Endothelial cell of umbilical vein (primary cell): ENCODE data around the gene DOCK4. TPM values are rescaled to one million over a fixed set of nuclear protein-coding genes. Genes with fewer than 3 reads are reported as not detected.
A peak's percentile ranks its signal among the peaks of the same experiment; 100 is the strongest.

Experiments
- BruUV-seq: library from RNA; stranded (reverse); fragments of 400-500 nt; replicated peaks from 2 replicates; lab custom pipeline; 2021; lab: Mats Ljungman, UMichigan
- CTCF ChIA-PET: fragments of 300-600, 350-600 bp; sonication (Branson Sonifier 250); formaldehyde crosslinking; loops from one replicate; lab custom pipeline; 2021; ENCODE audit warnings: antibody characterized with exemption, inconsistent platforms; lab: Charles Lee
- POLR2A ChIA-PET: fragments of 300-600, 350-600 bp; sonication (Branson Sonifier 250); formaldehyde crosslinking; loops from one replicate; lab custom pipeline; 2021; ENCODE audit warnings: antibody characterized with exemption, inconsistent platforms; lab: Charles Lee
- DNase-seq: peaks from one replicate; pipeline ENCODE4 v3.0.0-alpha.2; 2011; ENCODE audit warnings: low read depth, low spot score
- FAIRE-seq: peaks from 2 replicates; lab custom pipeline; 2011; peaks lifted over from hg19 to GRCh38; lab: Jason Lieb, UNC
- H2AFZ ChIP-seq: 2 replicates; pipeline ENCODE4 v1.6.0; 2012; ENCODE audit warnings: low read depth, low read length, control low read depth, inconsistent platforms
- H3K27ac ChIP-seq: 2 replicates; pipeline ENCODE4 v1.5.1; 2011; ENCODE audit warnings: low read depth, mild to moderate bottlenecking, control low read depth, low read length, moderate library complexity; ENCODE audit not compliant: insufficient read depth
- H3K27me3 ChIP-seq, 2 experiments: 2 replicates each; pipeline versions ENCODE4 v1.6.0 to v1.6.1; 2011; ENCODE audit warnings: low read length in 2 of 2, mixed read lengths in 1 of 2; ENCODE audit not compliant: control insufficient read depth in 2 of 2, insufficient read depth in 2 of 2
- H3K36me3 ChIP-seq, 2 experiments: 2 replicates in 1 of 2; 3 replicates in 1 of 2; pipeline ENCODE4 v1.5.1; 2011; ENCODE audit warnings: low read length in 2 of 2, mild to moderate bottlenecking in 1 of 2, moderate library complexity in 1 of 2; ENCODE audit not compliant: control insufficient read depth in 2 of 2, insufficient read depth in 2 of 2; ENCODE audit errors: extremely low read depth in 1 of 2
- H3K4me1 ChIP-seq: 3 replicates; pipeline ENCODE4 v1.5.1; 2011; ENCODE audit warnings: mild to moderate bottlenecking, low read length; ENCODE audit not compliant: control insufficient read depth, insufficient read depth; ENCODE audit errors: extremely low read depth
- H3K4me2 ChIP-seq: 2 replicates; pipeline ENCODE4 v1.6.1; 2011; ENCODE audit warnings: low read length, control low read depth, mixed read lengths; ENCODE audit not compliant: insufficient read depth
- H3K4me3 ChIP-seq, 3 experiments: fragments of 200-600 bp in 1 of 3; sonication (generic), shearing (Covaris generic) in 1 of 3; replicated peaks in 1 of 3; 2 replicates each; pipeline ENCODE4 v1.5.1; 2011 to 2016; ENCODE audit warnings: control low read depth in 3 of 3, low read length in 3 of 3, mild to moderate bottlenecking in 2 of 3, inconsistent platforms in 1 of 3, low read depth in 1 of 3, moderate library complexity in 1 of 3; ENCODE audit not compliant: insufficient read depth in 1 of 3
- H3K79me2 ChIP-seq: 2 replicates; pipeline ENCODE4 v1.6.0; 2012; ENCODE audit warnings: low read length, inconsistent platforms; ENCODE audit not compliant: control insufficient read depth, insufficient read depth
- H3K9ac ChIP-seq: replicated peaks from 2 replicates; pipeline ENCODE3; 2011; ENCODE audit warnings: low read length, control low read depth; ENCODE audit not compliant: insufficient read depth; ENCODE audit errors: extremely low read depth
- H3K9me1 ChIP-seq: replicated peaks from 3 replicates; pipeline ENCODE4 v1.6.0; 2011; ENCODE audit warnings: mild to moderate bottlenecking, low read length; ENCODE audit not compliant: control insufficient read depth, insufficient read depth; ENCODE audit errors: extremely low read depth
- H3K9me3 ChIP-seq: replicated peaks from 2 replicates; pipeline ENCODE4 v1.5.1; 2012; ENCODE audit warnings: low read length, inconsistent platforms; ENCODE audit not compliant: control insufficient read depth, insufficient read depth
- H4K20me1 ChIP-seq: replicated peaks from 2 replicates; pipeline ENCODE3; 2011; ENCODE audit warnings: mild to moderate bottlenecking, low read length; ENCODE audit not compliant: control insufficient read depth, insufficient read depth; ENCODE audit errors: extremely low read depth
- EZH2 ChIP-seq: IDR thresholded peaks from 2 replicates; pipeline ENCODE4 v1.6.1; 2012; ENCODE audit warnings: borderline replicate concordance, low read depth, mild to moderate bottlenecking, moderate library complexity, low read length, inconsistent platforms; ENCODE audit not compliant: severe bottlenecking
- FOS ChIP-seq: IDR thresholded peaks from 2 replicates; pipeline ENCODE4 v1.6.1; 2011; ENCODE audit warnings: mild to moderate bottlenecking, low read length, moderate library complexity, borderline replicate concordance; ENCODE audit not compliant: insufficient read depth
- GATA2 ChIP-seq: IDR thresholded peaks from 2 replicates; pipeline ENCODE4 v1.7.0; 2011; ENCODE audit warnings: low read depth, mild to moderate bottlenecking, moderate library complexity, mixed read lengths, low read length; ENCODE audit not compliant: insufficient read length, insufficient read depth
- JUN ChIP-seq: IDR thresholded peaks from 2 replicates; pipeline ENCODE4 v1.6.1; 2011; ENCODE audit warnings: borderline replicate concordance, low read depth; ENCODE audit not compliant: insufficient read length, insufficient read depth
- MYC ChIP-seq: IDR thresholded peaks from one replicate; pipeline ENCODE4 v1.6.1; 2011; ENCODE audit warnings: mild to moderate bottlenecking, low read depth, low read length
- POLR2A ChIP-seq: IDR thresholded peaks from 2 replicates; pipeline ENCODE4 v1.6.1; 2012; ENCODE audit warnings: low read depth, mild to moderate bottlenecking, control low read depth, low read length
- POLR2AphosphoS5 ChIP-seq: IDR thresholded peaks from 2 replicates; pipeline ENCODE4 v1.6.1; 2012; ENCODE audit warnings: low read depth, mild to moderate bottlenecking, control low read depth, low read length, moderate library complexity; ENCODE audit not compliant: insufficient read depth
- dilution Hi-C: fragments of 300-500 bp; cut with MboI; formaldehyde crosslinking; loops from one replicate; pipeline ENCODE4 v1.15.0; 2019; ENCODE audit warnings: low sequenced_read_pairs; ENCODE audit not compliant: extremely low pct_ligation_motif_present
- intact Hi-C: fragments of 100-400 bp; cut with micrococcal nuclease; formaldehyde crosslinking; loops from one replicate; pipeline ENCODE4 v1.10.0; 2022
- polyA plus RNA-seq, 4 experiments: library from polyadenylated mRNA; depleted of rRNA in 3 of 4; stranded (reverse) in 3 of 4; unstranded in 1 of 4; fragments of >200 nt; gene quantifications; 2 replicates each; pipeline versions ENCODE4 v1.2.1 to v1.2.3, GENCODE V29; 2011 to 2012; ENCODE audit warnings: missing spikeins in 1 of 4
- total RNA-seq: library from RNA; stranded (reverse); gene quantifications from 2 replicates; pipeline ENCODE4 v1.2.3, GENCODE V29; 2021
- TF ChIP-seq, protein P1 (sequence below): IDR thresholded peaks from 2 replicates; pipeline ENCODE4 v1.6.1; 2011; ENCODE audit not compliant: insufficient read depth, insufficient read length
- TF ChIP-seq, protein P2 (sequence below), 2 donors: IDR thresholded peaks; 1 replicate in 1 of 2; 2 replicates in 1 of 2; pipeline ENCODE4 v1.5.1; 2011; ENCODE audit warnings: low read length in 2 of 2, mild to moderate bottlenecking in 2 of 2, moderate library complexity in 2 of 2, control low read depth in 1 of 2, inconsistent platforms in 1 of 2, low read depth in 1 of 2; ENCODE audit not compliant: insufficient read depth in 1 of 2; ENCODE audit errors: extremely low read depth in 1 of 2

DOCK4 gene
- total and polyA plus RNA-seq, 2 donors (not counting 3 experiments of a cell fraction or from before 2014, with no cell fraction given) = 47.4 to 164 TPM

DNA sequence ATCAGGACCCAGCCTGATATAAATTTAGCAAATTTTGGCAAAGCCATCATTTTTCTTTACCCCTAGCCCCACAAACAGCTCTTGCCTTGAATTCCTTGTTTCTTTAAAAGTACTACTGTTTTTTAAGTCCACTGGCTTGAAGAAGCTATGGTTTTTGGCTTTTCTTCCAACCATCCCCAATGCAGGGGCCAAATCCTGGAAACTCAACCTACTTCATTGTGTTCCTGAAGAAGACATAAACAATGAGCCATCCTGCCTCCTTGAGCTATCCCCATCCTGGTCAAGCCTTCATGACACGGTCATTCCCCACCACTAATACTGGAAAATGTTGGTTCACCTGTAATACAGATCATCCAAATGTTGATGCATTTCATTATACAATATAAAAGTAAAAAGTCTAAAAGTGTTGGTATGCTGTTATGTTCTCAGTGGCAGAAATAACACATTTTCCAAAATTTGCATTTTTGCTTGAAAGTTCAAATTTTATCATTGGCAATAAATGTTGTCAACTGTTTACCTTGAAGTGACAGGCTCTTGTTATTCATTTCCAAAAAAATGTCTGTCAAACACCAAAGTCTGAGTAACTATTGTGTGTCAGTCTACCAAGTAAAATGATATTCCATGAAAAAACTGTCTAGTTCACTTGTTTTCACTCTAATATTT lies 92.2 kb downstream of the DOCK4 start:
- no peaks in the 10 kb centered on the region for H3K9me1 ChIP-seq
- no peak overlapping the region for H3K4me3 ChIP-seq
- TF ChIP-seq, protein P1, sequence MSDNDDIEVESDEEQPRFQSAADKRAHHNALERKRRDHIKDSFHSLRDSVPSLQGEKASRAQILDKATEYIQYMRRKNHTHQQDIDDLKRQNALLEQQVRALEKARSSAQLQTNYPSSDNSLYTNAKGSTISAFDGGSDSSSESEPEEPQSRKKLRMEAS = no peak
- TF ChIP-seq FOS = no peak
- peaks cover 97% of the 10 kb centered on the region for H3K79me2 ChIP-seq
- peaks cover 11% of the 10 kb centered on the region for H3K4me1 ChIP-seq
- POLR2A ChIA-PET = no interaction called here
- no peaks in the 10 kb centered on the region for H3K36me3 ChIP-seq
- dilution Hi-C loops = no loop called here
- H3K27ac ChIP-seq = no peak overlapping the region
- CTCF ChIA-PET = interaction anchor here (1.0 to 1.6 kb wide), 4 partner anchors 12 to 36 kb away, joined by 3 to 5 read pairs (median 3); no protein-coding TSS in a partner anchor
- no peak overlapping the region for H3K9ac ChIP-seq
- peaks cover 18% of the 10 kb centered on the region for H4K20me1 ChIP-seq
- no peaks in the 10 kb centered on the region for H3K27me3 ChIP-seq
- no TSS peak for BruUV-seq
- DNase-seq (no peak), FAIRE-seq (no peak)
- H2AFZ ChIP-seq = no peak overlapping the region
- no peaks in the 10 kb centered on the region for H3K9me3 ChIP-seq
- no peak overlapping the region for H3K4me2 ChIP-seq
- intact Hi-C loops = no loop called here

DNA sequence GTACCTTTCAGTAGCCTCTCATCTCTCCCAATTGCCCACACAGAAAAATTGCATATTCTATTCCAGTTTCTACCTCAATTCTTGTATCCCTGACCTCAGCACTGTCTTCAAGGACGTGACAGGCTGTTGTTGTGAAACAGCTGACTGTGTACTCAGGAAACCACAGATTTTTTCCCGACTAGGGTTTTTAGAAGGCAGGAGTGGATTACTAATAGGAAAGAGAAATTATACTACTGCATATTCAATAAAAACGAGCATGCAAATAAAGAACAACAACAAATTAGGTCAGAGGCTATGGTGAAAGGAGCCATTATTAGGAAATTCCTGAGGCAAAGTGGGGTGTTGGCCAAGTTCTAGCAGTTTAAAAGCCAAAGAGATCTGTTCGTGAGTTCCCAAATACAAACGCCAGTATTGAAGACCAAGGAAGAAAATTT lies 93.4 kb downstream of the DOCK4 start:
- BruUV-seq = no TSS peak
- intact Hi-C loops = no loop called here
- ChIA-PET CTCF (interaction anchor here (0.6 to 1.6 kb wide), 5 partner anchors 10 to 37 kb away, joined by 3 to 5 read pairs (median 3); no protein-coding TSS in a partner anchor), POLR2A (no interaction called here)
- Histone ChIP-seq H3K4me3 (no peak overlapping the region), H3K4me2 (peak overlapping the region; percentile 30), H3K36me3 (no peaks in the 10 kb centered on the region), H3K27ac (no peak overlapping the region), H3K27me3 (no peaks in the 10 kb centered on the region), H3K9ac (no peak overlapping the region), H3K9me1 (no peaks in the 10 kb centered on the region), H4K20me1 (peaks cover 19% of the 10 kb centered on the region), H3K4me1 (peaks cover 11% of the 10 kb centered on the region), H3K79me2 (peaks cover 97% of the 10 kb centered on the region), H2AFZ (no peak overlapping the region), H3K9me3 (no peaks in the 10 kb centered on the region)
- TF ChIP-seq FOS (no peak), POLR2AphosphoS5 (no peak), GATA2 (no peak), JUN (no peak), MYC (no peak), POLR2A (no peak), EZH2 (no peak)
- TF ChIP-seq, protein P1 = no peak
- TF ChIP-seq, protein P2, sequence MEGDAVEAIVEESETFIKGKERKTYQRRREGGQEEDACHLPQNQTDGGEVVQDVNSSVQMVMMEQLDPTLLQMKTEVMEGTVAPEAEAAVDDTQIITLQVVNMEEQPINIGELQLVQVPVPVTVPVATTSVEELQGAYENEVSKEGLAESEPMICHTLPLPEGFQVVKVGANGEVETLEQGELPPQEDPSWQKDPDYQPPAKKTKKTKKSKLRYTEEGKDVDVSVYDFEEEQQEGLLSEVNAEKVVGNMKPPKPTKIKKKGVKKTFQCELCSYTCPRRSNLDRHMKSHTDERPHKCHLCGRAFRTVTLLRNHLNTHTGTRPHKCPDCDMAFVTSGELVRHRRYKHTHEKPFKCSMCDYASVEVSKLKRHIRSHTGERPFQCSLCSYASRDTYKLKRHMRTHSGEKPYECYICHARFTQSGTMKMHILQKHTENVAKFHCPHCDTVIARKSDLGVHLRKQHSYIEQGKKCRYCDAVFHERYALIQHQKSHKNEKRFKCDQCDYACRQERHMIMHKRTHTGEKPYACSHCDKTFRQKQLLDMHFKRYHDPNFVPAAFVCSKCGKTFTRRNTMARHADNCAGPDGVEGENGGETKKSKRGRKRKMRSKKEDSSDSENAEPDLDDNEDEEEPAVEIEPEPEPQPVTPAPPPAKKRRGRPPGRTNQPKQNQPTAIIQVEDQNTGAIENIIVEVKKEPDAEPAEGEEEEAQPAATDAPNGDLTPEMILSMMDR (IDR thresholded peaks at IDR 0.05; ENCODE audit: extremely low read depth in 1 of 2, insufficient read depth in 1 of 2, low read depth in 1 of 2, low read length in 2 of 2) = no peak
- DNase-seq (peak; percentile 60), FAIRE-seq (peak; percentile 81)
- dilution Hi-C loops = no loop called here
